Suprapubic skin (tissue), 4 donors: Measurements from ENCODE around the gene CTSA. TPM values are rescaled to one million over a fixed set of nuclear protein-coding genes. Genes with fewer than 3 reads are reported as not detected.

Experiments
- DNase-seq, 2 donors: peaks; one replicate each; pipeline ENCODE4 v3.0.0-alpha.2; 2019; ENCODE audit warnings: low spot score in 2 of 2
- H3K27ac ChIP-seq: fragments of 200-600 bp; sonication (generic); one replicate; pipeline ENCODE4 v1.5.1; 2019
- H3K27me3 ChIP-seq: fragments of 200-600 bp; sonication (generic); one replicate; pipeline ENCODE4 v1.5.1; 2019
- H3K36me3 ChIP-seq: fragments of 200-600 bp; sonication (generic); one replicate; pipeline ENCODE4 v1.5.1; 2019
- H3K4me1 ChIP-seq: fragments of 200-600 bp; sonication (generic); one replicate; pipeline ENCODE4 v1.5.1; 2019
- H3K4me3 ChIP-seq: fragments of 200-600 bp; sonication (generic); one replicate; pipeline ENCODE4 v1.5.1; 2019; ENCODE audit warnings: mild to moderate bottlenecking
- H3K9me3 ChIP-seq: fragments of 200-600 bp; sonication (generic); one replicate; pipeline ENCODE4 v1.5.1; 2019
- CTCF ChIP-seq, 2 donors: fragments of 200-600 bp in 1 of 2; fragments of 450-650 bp in 1 of 2; sonication (generic) in 1 of 2; IDR thresholded peaks; one replicate each; pipeline ENCODE4 v1.5.1; 2016 to 2019; ENCODE audit warnings: antibody characterized with exemption in 2 of 2, mild to moderate bottlenecking in 1 of 2, moderate library complexity in 1 of 2
- EP300 ChIP-seq: sonication (generic); formaldehyde crosslinking; IDR thresholded peaks from one replicate; pipeline ENCODE4 v1.6.1; 2017; ENCODE audit warnings: antibody characterized with exemption
- POLR2A ChIP-seq, 2 donors: fragments of 450-650 bp; IDR thresholded peaks; one replicate each; pipeline ENCODE4 v1.6.1; 2017; ENCODE audit warnings: antibody characterized with exemption in 2 of 2, mild to moderate bottlenecking in 2 of 2, moderate library complexity in 2 of 2
- POLR2AphosphoS5 ChIP-seq, 3 donors: sonication (generic); formaldehyde crosslinking; IDR thresholded peaks; one replicate each; pipeline ENCODE4 v1.6.1; 2017; ENCODE audit warnings: antibody characterized with exemption in 3 of 3
- WGBS: methylation state at CpG from one replicate; pipeline ENCODE4 v1.1.5; 2018; 5-methylcytosine and 5-hydroxymethylcytosine counted together
- total RNA-seq, 4 donors: library from RNA; depleted of rRNA; stranded (reverse); fragments of >200 nt; gene quantifications; one replicate each; pipeline ENCODE4 v1.1.0, GENCODE V29; 2016

CTSA gene
- total RNA-seq, 4 donors from 2014 or later: 95.5 to 133 (median 120) TPM

- 1% methylated on average over 22 of the region's 58 CpGs for WGBS
- no peaks in the 10 kb centered on the region for H3K27me3 ChIP-seq
- peaks cover 31% of the 10 kb centered on the region for H3K4me1 ChIP-seq
- H3K36me3 ChIP-seq: peaks cover 20% of the 10 kb centered on the region
- TF ChIP-seq POLR2AphosphoS5 (IDR thresholded peaks at IDR 0.05) (no peak), POLR2A (IDR thresholded peaks at IDR 0.05) (peak; percentile 32 to 53)
- H3K27ac ChIP-seq: peak within 1 kb of the TSS; percentile 84
- no peaks in the 10 kb centered on the region for H3K9me3 ChIP-seq
- H3K4me3 ChIP-seq: peak within 1 kb of the TSS; percentile 56
- DNase-seq: peak; percentile 86 to 88
Measured at GRCh38 chr20:45911486-45912343, 20.6 kb downstream of the CTSA start, which contains the start of gene PLTP. Gene PLTP, minus strand, starts transcription at chr20:45912155. Its CDS starts 703 bp downstream, at chr20:45911452.

GRCh38 chr20:45912344-45912682 lies 21.2 kb downstream of the CTSA start:
- TF ChIP-seq POLR2A (IDR thresholded peaks at IDR 0.05) (no peak), EP300 (no peak), CTCF (IDR thresholded peaks at IDR 0.05) (no peak), POLR2AphosphoS5 (IDR thresholded peaks at IDR 0.05) (no peak)
- peak overlapping the region; percentile 84 for H3K27ac ChIP-seq
- no peak for DNase-seq
- peaks cover 31% of the 10 kb centered on the region for H3K4me1 ChIP-seq
- H3K4me3 ChIP-seq: peak overlapping the region; percentile 56
- WGBS: 15% methylated on average over 4 of the region's 4 CpGs
- H3K36me3 ChIP-seq: peaks cover 14% of the 10 kb centered on the region
- H3K9me3 ChIP-seq: no peaks in the 10 kb centered on the region
- H3K27me3 ChIP-seq: no peaks in the 10 kb centered on the region

- Histone ChIP-seq H3K4me1 (peaks cover 37% of the 10 kb centered on the region), H3K27me3 (no peaks in the 10 kb centered on the region), H3K36me3 (peaks cover 7% of the 10 kb centered on the region), H3K27ac (no peak overlapping the region), H3K4me3 (no peak overlapping the region), H3K9me3 (no peaks in the 10 kb centered on the region)
- WGBS: 54% methylated on average over 5 of the region's 5 CpGs
- no peak for TF ChIP-seq CTCF (IDR thresholded peaks at IDR 0.05)
- no peak for TF ChIP-seq EP300
- TF ChIP-seq POLR2AphosphoS5 (IDR thresholded peaks at IDR 0.05): no peak
- no peak for TF ChIP-seq POLR2A (IDR thresholded peaks at IDR 0.05)
- no peak for DNase-seq
Measured at GRCh38 chr20:45913116-45913515, 22.0 kb downstream of the CTSA start.

- Histone ChIP-seq H3K27ac (peak overlapping the region; percentile 50), H3K4me3 (no peak overlapping the region), H3K9me3 (no peaks in the 10 kb centered on the region), H3K4me1 (peaks cover 18% of the 10 kb centered on the region), H3K27me3 (no peaks in the 10 kb centered on the region), H3K36me3 (no peaks in the 10 kb centered on the region)
- no peak for DNase-seq
- 61% methylated on average over 5 of the region's 5 CpGs for WGBS
- TF ChIP-seq POLR2A (IDR thresholded peaks at IDR 0.05): no peak
- no peak for TF ChIP-seq CTCF (IDR thresholded peaks at IDR 0.05)
- no peak for TF ChIP-seq EP300
- no peak for TF ChIP-seq POLR2AphosphoS5 (IDR thresholded peaks at IDR 0.05)
Measured at GRCh38 chr20:45917790-45918141, 26.6 kb downstream of the CTSA start.

GRCh38 chr20:45918182-45918737 lies 27.1 kb downstream of the CTSA start:
- TF ChIP-seq CTCF (IDR thresholded peaks at IDR 0.05): no peak
- TF ChIP-seq EP300: no peak
- TF ChIP-seq POLR2AphosphoS5 (IDR thresholded peaks at IDR 0.05): no peak
- no peak for TF ChIP-seq POLR2A (IDR thresholded peaks at IDR 0.05)
- Histone ChIP-seq H3K27ac (peak overlapping the region; percentile 50), H3K4me3 (no peak overlapping the region), H3K4me1 (peaks cover 18% of the 10 kb centered on the region), H3K27me3 (no peaks in the 10 kb centered on the region), H3K36me3 (no peaks in the 10 kb centered on the region), H3K9me3 (no peaks in the 10 kb centered on the region)
- DNase-seq: no peak
- WGBS: 52% methylated on average over 3 of the region's 5 CpGs
